Fibroblast of lung (primary cell): ENCODE measurements around the gene AMOT. TPM values are rescaled to one million over a fixed set of nuclear protein-coding genes. Genes with fewer than 3 reads are reported as not detected.
"Not testable (repeated sequence)": the region's sequence is repeated elsewhere in the genome, so short reads cannot be mapped to it uniquely, and the experiment has no call there.

ENCODE experiments used
- DNase-seq, 2 donors: peaks; one replicate each; pipeline versions ENCODE4 v3.0.0 to v3.0.0-alpha.2; 2010; ENCODE audit warnings: low read depth in 2 of 2
- H2AFZ ChIP-seq: 2 replicates; pipeline ENCODE4 v1.5.1; 2012; ENCODE audit warnings: low read length, control low read depth, inconsistent platforms
- H3K27ac ChIP-seq: 2 replicates; pipeline ENCODE4 v1.5.1; 2011; ENCODE audit warnings: low read length, control low read depth; ENCODE audit not compliant: insufficient read depth
- H3K27me3 ChIP-seq: 2 replicates; pipeline ENCODE4 v1.5.1; 2011; ENCODE audit warnings: mild to moderate bottlenecking, low read length; ENCODE audit not compliant: control insufficient read depth, insufficient read depth
- H3K36me3 ChIP-seq: 2 replicates; pipeline ENCODE4 v1.5.1; 2011; ENCODE audit warnings: low read length; ENCODE audit not compliant: control insufficient read depth, insufficient read depth
- H3K4me1 ChIP-seq: 2 replicates; pipeline ENCODE4 v1.5.1; 2011; ENCODE audit warnings: low read length; ENCODE audit not compliant: control insufficient read depth, insufficient read depth; ENCODE audit errors: extremely low read depth
- H3K4me2 ChIP-seq: 2 replicates; pipeline ENCODE4 v1.5.1; 2011; ENCODE audit warnings: low read length, control low read depth; ENCODE audit not compliant: insufficient read depth; ENCODE audit errors: extremely low read depth
- H3K4me3 ChIP-seq, 4 experiments: fragments of 200-600 bp in 1 of 4; sonication (generic) in 1 of 4; replicated peaks in 1 of 4; 2 replicates each; pipeline ENCODE4 v1.5.1; 2011 to 2016; ENCODE audit warnings: low read length in 4 of 4, low read depth in 3 of 4, mild to moderate bottlenecking in 3 of 4, control low read depth in 2 of 4, inconsistent platforms in 1 of 4, mixed read lengths in 1 of 4; ENCODE audit not compliant: insufficient read depth in 1 of 4; ENCODE audit errors: control extremely low read depth in 1 of 4
- H3K79me2 ChIP-seq: 2 replicates; pipeline ENCODE4 v1.5.1; 2012; ENCODE audit warnings: mild to moderate bottlenecking, low read length, inconsistent platforms; ENCODE audit not compliant: control insufficient read depth, insufficient read depth
- H3K9ac ChIP-seq: 2 replicates; pipeline ENCODE4 v1.5.1; 2011; ENCODE audit warnings: mild to moderate bottlenecking, low read length, control low read depth; ENCODE audit not compliant: insufficient read depth
- H3K9me3 ChIP-seq: 2 replicates; pipeline ENCODE4 v1.5.1; 2012; ENCODE audit warnings: low read depth, low read length; ENCODE audit not compliant: control insufficient read depth, insufficient read depth
- H4K20me1 ChIP-seq: 2 replicates; pipeline ENCODE4 v1.5.1; 2011; ENCODE audit warnings: low read length; ENCODE audit not compliant: control insufficient read depth, insufficient read depth; ENCODE audit errors: extremely low read depth
- CTCF ChIP-seq, 2 donors: IDR thresholded peaks in 1 of 2; conservative IDR thresholded peaks in 1 of 2; 1 replicate in 1 of 2; 2 replicates in 1 of 2; pipeline ENCODE4 v1.5.1; 2011 to 2012; ENCODE audit warnings: low read length in 2 of 2, control low read depth in 1 of 2, inconsistent platforms in 1 of 2, low read depth in 1 of 2, mild to moderate bottlenecking in 1 of 2
- EZH2 ChIP-seq: IDR thresholded peaks from 2 replicates; pipeline ENCODE4 v1.5.1; 2012; ENCODE audit warnings: low read length, control low read depth, mild to moderate bottlenecking; ENCODE audit errors: missing control alignments
- polyA plus RNA-seq, 2 donors: library from polyadenylated mRNA; depleted of rRNA in 1 of 2; stranded (reverse) in 1 of 2; unstranded in 1 of 2; fragments of >200 nt; gene quantifications; 2 replicates each; pipeline ENCODE4 v1.2.1, GENCODE V29; 2011 to 2012; ENCODE audit warnings: missing spikeins in 1 of 2
- total RNA-seq: library from RNA; depleted of rRNA; stranded (reverse); fragments of >200 nt; gene quantifications from 2 replicates; pipeline ENCODE4 v1.2.1, GENCODE V29; 2014

AMOT gene
- total and polyA plus RNA-seq, 2 donors (not counting 1 experiment from before 2014, with no cell fraction given): 6.8 to 7.5 TPM

GRCh38 chrX:112865464-112866025, 24.9 kb upstream of the AMOT start:
- Histone ChIP-seq H3K4me1 (no peaks in the 10 kb centered on the region), H3K9ac (no peak overlapping the region), H2AFZ (no peak overlapping the region), H4K20me1 (no peaks in the 10 kb centered on the region), H3K9me3 (no peaks in the 10 kb centered on the region), H3K4me3 (no peak overlapping the region), H3K79me2 (no peaks in the 10 kb centered on the region), H3K36me3 (no peaks in the 10 kb centered on the region), H3K27me3 (no peaks in the 10 kb centered on the region), H3K27ac (no peak overlapping the region), H3K4me2 (no peak overlapping the region)
- TF ChIP-seq EZH2 (no peak), CTCF (conservative IDR thresholded peaks at IDR 0.05 in 1 of 2, IDR thresholded peaks at IDR 0.05 in 1 of 2; ENCODE audit: low read depth in 1 of 2, low read length in 2 of 2) (no peak)
- peak in 1 of 2 donors; percentile 9 for DNase-seq

- Histone ChIP-seq H3K9me3 (no peaks in the 10 kb centered on the region), H3K4me3 (no peak overlapping the region), H3K4me2 (no peak overlapping the region), H3K27ac (no peak overlapping the region), H3K4me1 (no peaks in the 10 kb centered on the region), H3K36me3 (no peaks in the 10 kb centered on the region), H3K79me2 (no peaks in the 10 kb centered on the region), H4K20me1 (no peaks in the 10 kb centered on the region), H2AFZ (no peak overlapping the region), H3K9ac (no peak overlapping the region), H3K27me3 (no peaks in the 10 kb centered on the region)
- DNase-seq: no peak
- TF ChIP-seq CTCF (conservative IDR thresholded peaks at IDR 0.05 in 1 of 2, IDR thresholded peaks at IDR 0.05 in 1 of 2; ENCODE audit: low read depth in 1 of 2, low read length in 2 of 2) (no peak), EZH2 (no peak)
These were observed 23.2 kb upstream of the AMOT start for GRCh38 chrX:112863850-112864249.

DNA sequence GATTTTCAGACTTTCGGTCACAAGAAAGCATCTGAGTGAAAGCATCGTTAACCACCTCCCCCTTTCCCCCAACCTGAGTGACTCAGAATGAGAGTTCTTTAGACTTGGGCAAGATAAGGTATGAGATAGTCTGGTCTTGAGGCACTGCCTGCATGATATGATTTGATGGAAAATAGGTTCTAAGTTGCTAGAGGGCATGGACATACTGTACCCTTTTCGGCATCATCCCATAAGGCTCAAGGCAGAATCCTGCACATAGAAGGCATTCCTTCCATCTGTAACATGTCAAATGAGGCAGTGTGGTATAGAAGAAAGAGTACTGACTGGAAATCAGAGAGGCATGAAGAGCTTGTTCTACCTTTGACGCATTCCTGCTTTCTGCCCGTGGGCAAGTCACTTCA, 16.8 kb upstream of the AMOT start:
- Histone ChIP-seq H3K4me1 (no peaks in the 10 kb centered on the region), H4K20me1 (no peaks in the 10 kb centered on the region), H3K9ac (no peak overlapping the region), H3K79me2 (no peaks in the 10 kb centered on the region), H3K27me3 (no peaks in the 10 kb centered on the region), H3K9me3 (no peaks in the 10 kb centered on the region), H3K4me2 (no peak overlapping the region), H2AFZ (no peak overlapping the region), H3K27ac (no peak overlapping the region), H3K36me3 (no peaks in the 10 kb centered on the region), H3K4me3 (no peak overlapping the region)
- no peak for DNase-seq
- TF ChIP-seq EZH2: no peak
- no peak for TF ChIP-seq CTCF (conservative IDR thresholded peaks at IDR 0.05 in 1 of 2, IDR thresholded peaks at IDR 0.05 in 1 of 2; ENCODE audit: low read depth in 1 of 2, low read length in 2 of 2)

- not testable (repeated sequence) for H3K4me2 ChIP-seq, H3K27me3 ChIP-seq, H3K36me3 ChIP-seq, H3K27ac ChIP-seq, H3K9me3 ChIP-seq, H2AFZ ChIP-seq, H3K4me1 ChIP-seq, H4K20me1 ChIP-seq, H3K79me2 ChIP-seq, H3K9ac ChIP-seq, DNase-seq, H3K4me3 ChIP-seq
These were observed 14.3 kb upstream of the AMOT start for GRCh38 chrX:112854901-112855300.
